Hepatocyte (in vitro differentiated cells): ENCODE results near the gene MOK.

Experiments
- CTCF ChIP-seq: fragments of 200-600 bp; sonication (generic); IDR thresholded peaks from 2 replicates; pipeline ENCODE4 v1.5.1; 2016; ENCODE audit warnings: antibody characterized with exemption, mild to moderate bottlenecking; ENCODE audit not compliant: poor library complexity
- EZH2 ChIP-seq: fragments of 200-600 bp; sonication (generic); IDR thresholded peaks from 2 replicates; pipeline ENCODE4 v1.6.1; 2016; ENCODE audit warnings: antibody characterized with exemption, mild to moderate bottlenecking, borderline replicate concordance
- EZH2phosphoT487 ChIP-seq: fragments of 200-600 bp; sonication (generic); IDR thresholded peaks from one replicate; pipeline ENCODE4 v1.6.1; 2018; ENCODE audit warnings: antibody characterized with exemption, mild to moderate bottlenecking, low read depth, moderate library complexity; ENCODE audit not compliant: unreplicated experiment, severe bottlenecking

- TF ChIP-seq CTCF (no peak), EZH2phosphoT487 (no peak), EZH2 (no peak)
Measured at GRCh38 chr14:102255401-102256190, 49.4 kb downstream of the MOK start.
